Lower leg skin (tissue), 4 donors: ENCODE measurements around the gene RIPOR2. TPM values are rescaled to one million over a fixed set of nuclear protein-coding genes. Genes with fewer than 3 reads are reported as not detected.

Experiments used
- DNase-seq, 2 donors: peaks; one replicate each; pipeline ENCODE4 v3.0.0-alpha.2; 2019; ENCODE audit warnings: low spot score in 2 of 2
- H3K4me3 ChIP-seq: fragments of 200-600 bp; sonication (generic); 2 replicates; pipeline ENCODE4 v1.5.1; 2017; ENCODE audit warnings: mild to moderate bottlenecking, low read depth; ENCODE audit not compliant: poor library complexity, severe bottlenecking
- POLR2A ChIP-seq, 2 donors: fragments of 450-650 bp; IDR thresholded peaks; one replicate each; pipeline ENCODE4 v1.6.1; 2016 to 2017; ENCODE audit warnings: antibody characterized with exemption in 2 of 2, mild to moderate bottlenecking in 1 of 2, moderate library complexity in 1 of 2
- WGBS, 2 donors: methylation state at CpG; one replicate each; pipeline ENCODE4 v1.1.5; 2018; 5-methylcytosine and 5-hydroxymethylcytosine counted together
- intact Hi-C: fragments of 100-400 bp; cut with DNase I; formaldehyde crosslinking; loops from one replicate; pipeline ENCODE4 v1.15.0; 2023; ENCODE audit warnings: low total_unique reads
- total RNA-seq, 4 donors: library from RNA; depleted of rRNA; stranded (reverse); fragments of >200 nt; gene quantifications; one replicate each; pipeline ENCODE4 v1.1.0, GENCODE V29; 2016
- TF ChIP-seq, protein P1 (sequence below), 3 donors: fragments of 450-650 bp; IDR thresholded peaks; one replicate each; pipeline ENCODE4 v1.5.1; 2016; ENCODE audit warnings: antibody characterized with exemption in 3 of 3, mild to moderate bottlenecking in 3 of 3, moderate library complexity in 2 of 3

The RIPOR2 gene
- total RNA-seq, 4 donors from 2014 or later: 5.2 to 21.3 (median 8.6) TPM

DNA sequence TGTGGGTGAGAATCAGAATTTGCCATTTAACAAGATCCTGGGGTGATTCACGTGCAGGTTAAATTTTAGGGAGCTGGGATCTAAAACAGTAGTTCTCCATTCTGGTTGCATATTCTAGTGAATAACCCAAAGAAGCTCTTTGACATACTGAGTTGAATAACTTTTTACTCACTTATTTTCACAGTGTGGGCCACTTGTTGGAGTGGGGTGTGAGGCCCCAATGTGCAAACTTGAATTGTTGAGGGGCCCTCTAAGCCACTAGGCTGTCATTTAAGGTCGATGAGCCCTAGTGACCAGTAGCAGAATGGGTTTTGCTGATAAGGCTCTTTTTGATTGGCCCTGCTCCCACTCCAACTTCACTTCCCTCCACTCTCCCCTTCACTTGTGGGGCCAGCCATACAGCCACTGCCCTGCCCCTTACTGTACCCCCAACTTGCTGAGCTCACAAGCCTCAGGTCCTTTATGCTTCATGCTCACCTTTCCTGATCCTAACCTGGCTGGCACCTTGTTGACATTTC is 33.6 kb upstream of the RIPOR2 start:
- intact Hi-C loops: no loop called here
- DNase-seq: no peak
- WGBS, 2 donors: 69 to 89% methylated on average over 2 of the region's 2 CpGs
- TF ChIP-seq, protein P1, sequence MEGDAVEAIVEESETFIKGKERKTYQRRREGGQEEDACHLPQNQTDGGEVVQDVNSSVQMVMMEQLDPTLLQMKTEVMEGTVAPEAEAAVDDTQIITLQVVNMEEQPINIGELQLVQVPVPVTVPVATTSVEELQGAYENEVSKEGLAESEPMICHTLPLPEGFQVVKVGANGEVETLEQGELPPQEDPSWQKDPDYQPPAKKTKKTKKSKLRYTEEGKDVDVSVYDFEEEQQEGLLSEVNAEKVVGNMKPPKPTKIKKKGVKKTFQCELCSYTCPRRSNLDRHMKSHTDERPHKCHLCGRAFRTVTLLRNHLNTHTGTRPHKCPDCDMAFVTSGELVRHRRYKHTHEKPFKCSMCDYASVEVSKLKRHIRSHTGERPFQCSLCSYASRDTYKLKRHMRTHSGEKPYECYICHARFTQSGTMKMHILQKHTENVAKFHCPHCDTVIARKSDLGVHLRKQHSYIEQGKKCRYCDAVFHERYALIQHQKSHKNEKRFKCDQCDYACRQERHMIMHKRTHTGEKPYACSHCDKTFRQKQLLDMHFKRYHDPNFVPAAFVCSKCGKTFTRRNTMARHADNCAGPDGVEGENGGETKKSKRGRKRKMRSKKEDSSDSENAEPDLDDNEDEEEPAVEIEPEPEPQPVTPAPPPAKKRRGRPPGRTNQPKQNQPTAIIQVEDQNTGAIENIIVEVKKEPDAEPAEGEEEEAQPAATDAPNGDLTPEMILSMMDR (IDR thresholded peaks at IDR 0.05): no peak
- no peak overlapping the region for H3K4me3 ChIP-seq

DNA sequence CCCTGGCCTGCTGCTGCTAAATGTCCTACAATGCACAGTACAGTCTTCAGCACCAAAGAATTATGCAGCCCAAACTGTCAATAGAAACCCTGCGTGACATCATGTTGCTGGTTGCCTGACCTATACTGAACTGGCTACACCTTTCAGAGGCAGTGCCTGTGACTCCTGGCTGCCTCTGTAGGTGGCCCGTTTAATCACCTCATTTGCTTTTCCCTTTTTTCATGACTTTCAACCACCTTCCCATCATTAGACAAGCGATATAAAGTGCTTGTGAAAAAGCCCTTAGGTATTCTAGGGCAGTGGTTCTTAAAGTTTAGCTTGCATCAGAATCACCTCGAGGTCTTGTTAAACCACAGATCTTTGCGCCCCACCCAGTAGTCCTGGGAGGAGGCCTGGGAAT is 33.0 kb upstream of the RIPOR2 start:
- no peak for TF ChIP-seq POLR2A (IDR thresholded peaks at IDR 0.05)
- TF ChIP-seq, protein P1 (IDR thresholded peaks at IDR 0.05): no peak
- intact Hi-C loops: no loop called here

DNA sequence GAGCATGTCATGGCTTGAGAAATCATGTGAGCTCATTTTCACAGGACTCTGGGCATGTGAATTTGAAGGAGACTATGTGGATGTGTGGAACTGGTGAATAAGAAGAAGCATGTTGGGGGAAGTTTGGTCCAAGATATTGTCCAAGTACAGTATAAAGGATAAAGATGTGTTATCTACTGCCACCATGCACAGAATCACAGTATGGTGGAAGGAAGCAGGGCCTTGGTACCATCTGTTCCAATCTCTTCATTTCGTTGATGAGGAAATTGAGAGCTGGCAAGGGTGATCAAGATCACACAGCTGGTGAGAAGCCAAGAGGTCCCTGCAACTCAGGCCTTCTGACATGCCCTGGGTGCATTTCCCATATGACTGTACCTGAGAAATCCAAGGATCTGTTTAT is 31.5 kb upstream of the RIPOR2 start:
- WGBS, 2 donors: 53 to 96% methylated on average over 1 of the region's 1 CpG

More for the DNA sequence above, 33.0 kb upstream of the RIPOR2 start:
- H3K4me3 ChIP-seq: no peak overlapping the region
- WGBS, 2 donors: 74 to 86% methylated on average over 5 of the region's 5 CpGs
- no peak for DNase-seq

DNA sequence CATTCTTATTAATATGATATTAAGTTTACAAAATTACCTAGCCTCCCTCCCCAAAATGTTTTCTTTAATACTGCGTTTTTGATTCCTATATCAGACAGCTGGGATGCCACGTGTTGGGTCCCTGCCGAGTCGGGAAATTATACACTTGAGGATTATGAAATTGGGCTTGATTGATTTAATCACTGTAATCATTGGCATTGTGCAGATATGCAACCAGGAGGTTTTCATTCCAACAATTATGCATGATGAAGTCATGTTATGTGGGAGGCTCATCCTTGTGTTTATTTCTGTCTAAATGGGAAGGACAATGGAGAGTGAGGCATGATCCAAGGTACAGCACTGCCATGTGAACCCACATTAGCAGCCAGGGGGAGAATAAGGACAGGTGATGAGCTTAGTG is 30.6 kb upstream of the RIPOR2 start:
- no peak for TF ChIP-seq POLR2A (IDR thresholded peaks at IDR 0.05)
- TF ChIP-seq, protein P1 (IDR thresholded peaks at IDR 0.05): no peak
- 60 to 66% methylated on average over 4 of the region's 4 CpGs for WGBS, 2 donors
- intact Hi-C loops: no loop called here
- DNase-seq: no peak
- H3K4me3 ChIP-seq: no peak overlapping the region

More for the DNA sequence above, 31.5 kb upstream of the RIPOR2 start:
- no peak for DNase-seq
- no peak overlapping the region for H3K4me3 ChIP-seq
- intact Hi-C loops: no loop called here
- TF ChIP-seq, protein P1 (IDR thresholded peaks at IDR 0.05): no peak
- TF ChIP-seq POLR2A (IDR thresholded peaks at IDR 0.05): no peak

DNA sequence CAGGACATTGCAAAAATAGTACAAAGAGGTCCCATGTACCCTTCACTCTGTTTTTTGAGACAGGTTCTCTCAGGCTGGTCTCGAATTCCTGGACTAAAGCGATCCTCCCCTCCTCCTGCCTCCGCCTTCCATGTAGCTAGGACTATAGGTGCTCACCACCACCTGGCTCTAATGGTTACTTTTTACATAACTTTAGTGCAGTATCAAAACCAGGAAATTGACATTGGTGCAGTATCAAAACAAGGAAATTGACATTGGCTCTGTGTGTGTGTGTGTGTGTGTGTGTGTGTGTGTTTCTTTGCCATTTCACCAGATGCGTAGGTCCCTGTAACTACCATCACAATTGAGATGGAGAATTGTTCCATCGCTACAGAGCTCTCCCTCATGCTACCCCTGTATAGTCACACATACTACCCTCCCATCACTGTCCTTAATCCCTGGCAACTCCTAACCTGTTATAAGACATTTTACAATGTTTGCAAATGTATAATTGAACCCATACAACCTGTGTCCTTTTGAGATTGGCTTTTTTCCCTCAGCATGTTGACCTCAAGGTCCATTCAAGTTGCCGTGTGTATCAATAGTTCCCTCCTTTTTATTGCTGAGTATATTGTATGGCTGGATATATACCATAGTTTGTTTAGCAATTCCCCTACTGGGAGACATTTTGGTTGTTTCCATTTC is 28.3 kb upstream of the RIPOR2 start:
- intact Hi-C loops: no loop called here
- no peak overlapping the region for H3K4me3 ChIP-seq
- TF ChIP-seq POLR2A (IDR thresholded peaks at IDR 0.05): no peak
- TF ChIP-seq, protein P1 (IDR thresholded peaks at IDR 0.05): no peak
- no peak for DNase-seq
- WGBS, 2 donors: 92 to 95% methylated on average over 6 of the region's 6 CpGs

DNA sequence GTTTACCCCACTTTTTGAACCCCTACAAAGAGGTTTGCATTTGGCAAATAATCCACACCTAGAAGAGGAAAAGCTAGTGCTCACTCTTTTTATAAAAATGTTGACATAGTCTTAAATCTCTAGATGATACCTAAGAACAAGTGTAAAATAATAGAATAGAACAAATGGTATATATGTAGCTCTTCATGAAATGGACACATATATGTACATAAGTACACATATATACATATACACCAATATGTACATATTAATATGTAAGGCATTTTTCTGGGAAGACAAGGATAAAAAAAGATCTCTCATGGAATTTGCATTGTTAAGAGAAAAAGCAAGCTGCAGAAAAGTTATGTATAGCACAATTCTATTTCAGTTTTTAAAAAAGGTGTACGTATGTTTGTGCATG is 27.6 kb upstream of the RIPOR2 start:
- no peak overlapping the region for H3K4me3 ChIP-seq
- WGBS, 2 donors: 63 to 70% methylated on average over 1 of the region's 1 CpG
- DNase-seq: no peak
- TF ChIP-seq, protein P1 (IDR thresholded peaks at IDR 0.05): no peak
- TF ChIP-seq POLR2A (IDR thresholded peaks at IDR 0.05): no peak
- intact Hi-C loops: no loop called here
